Measurements from ENCODE around the gene CARS1. TPM values are rescaled to one million over a fixed set of nuclear protein-coding genes. Genes with fewer than 3 reads are reported as not detected.

CARS1 gene
- total and polyA plus RNA-seq, 9 of the 15 experiments (the other 6 are each of a cell fraction or from before 2014, with no cell fraction given), result 14.4 to 106 (median 73.6) TPM

DNA sequence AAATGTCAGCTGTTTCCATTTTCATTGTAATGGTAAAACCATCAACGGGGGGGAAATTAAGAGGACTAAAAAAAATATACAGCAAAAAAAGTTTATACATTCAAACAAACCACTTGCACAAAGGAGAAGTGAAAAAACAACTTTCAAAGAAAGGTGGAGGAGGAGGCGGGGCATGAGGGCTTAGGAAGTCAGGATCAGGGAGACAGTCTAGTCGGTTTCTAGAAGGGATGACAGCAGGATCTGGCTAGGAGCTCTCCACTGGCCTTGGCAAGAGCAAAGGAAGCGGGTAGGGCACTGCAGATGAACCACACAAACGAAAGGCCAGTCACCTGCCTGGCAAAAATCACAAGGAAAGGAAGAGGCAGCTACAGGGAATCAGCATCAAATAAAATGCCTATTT lies 96.1 kb downstream of the CARS1 start:
- Histone ChIP-seq H3K27ac (ENCODE audit: extremely low read depth, low read depth, low read length) (no peak overlapping the region), H3K4me3 (no peak overlapping the region), H4K20me1 (replicated peaks; ENCODE audit: control insufficient read depth, insufficient read depth, low read length) (peaks cover 20% of the 10 kb centered on the region), H3K79me2 (ENCODE audit: control insufficient read depth, insufficient read depth, low read length) (peaks cover 43% of the 10 kb centered on the region), H3K4me1 (replicated peaks in 1 of 2; ENCODE audit: control insufficient read depth in 2 of 2, insufficient read depth in 2 of 2, low read length in 2 of 2) (no peaks in the 10 kb centered on the region), H3K4me2 (ENCODE audit: insufficient read depth, low read length) (no peak overlapping the region), H3K36me3 (ENCODE audit: control insufficient read depth, insufficient read depth, low read length) (peaks cover 98% of the 10 kb centered on the region), H2AFZ (ENCODE audit: low read depth, low read length) (no peak overlapping the region), H3K9me3 (replicated peaks; ENCODE audit: control insufficient read depth, insufficient read depth, low read depth, low read length) (no peaks in the 10 kb centered on the region), H3K9ac (ENCODE audit: insufficient read depth in 1 of 2, low read depth in 2 of 2, low read length in 2 of 2) (no peak overlapping the region), H3K27me3 (ENCODE audit: control insufficient read depth in 2 of 2, insufficient read depth in 2 of 2, low read length in 2 of 2) (no peaks in the 10 kb centered on the region), H3K9me1 (ENCODE audit: control insufficient read depth, insufficient read depth, low read length) (no peaks in the 10 kb centered on the region)
- CTCF ChIA-PET (ENCODE audit: low intra/inter-chr PET ratio), result no interaction called here
- ATAC-seq (no peak), DNase-seq (ENCODE audit: extremely low read depth in 1 of 4, low spot score in 3 of 4) (no peak), FAIRE-seq (no peak)
- BruUV-seq (replicated peaks), result no TSS peak
- in situ Hi-C loops (cut with MboI) (no loop called here), intact Hi-C loops (cut with micrococcal nuclease) (no loop called here)
- TF ChIP-seq POLR3A (IDR thresholded peaks at IDR 0.05; ENCODE audit: borderline replicate concordance, extremely low read depth, insufficient read depth, insufficient read length), result no peak
- TF ChIP-seq CHD1 (IDR thresholded peaks at IDR 0.05; ENCODE audit: low read length), result no peak
- TF ChIP-seq FOXK1 (CRISPR knock-in tag; IDR thresholded peaks at IDR 0.05; ENCODE audit: borderline replicate concordance), result no peak
- no peak for TF ChIP-seq SRSF7 (optimal IDR thresholded peaks at IDR 0.05; ENCODE audit: low read depth, low read length)
- no peak for TF ChIP-seq ZNF668 (CRISPR knock-in tag; IDR thresholded peaks at IDR 0.05)
- no peak for TF ChIP-seq ZNF586 (CRISPR knock-in tag; conservative IDR thresholded peaks at IDR 0.05)
- no peak for TF ChIP-seq MAFG (tag; conservative IDR thresholded peaks at IDR 0.05)
- TF ChIP-seq, protein P1, sequence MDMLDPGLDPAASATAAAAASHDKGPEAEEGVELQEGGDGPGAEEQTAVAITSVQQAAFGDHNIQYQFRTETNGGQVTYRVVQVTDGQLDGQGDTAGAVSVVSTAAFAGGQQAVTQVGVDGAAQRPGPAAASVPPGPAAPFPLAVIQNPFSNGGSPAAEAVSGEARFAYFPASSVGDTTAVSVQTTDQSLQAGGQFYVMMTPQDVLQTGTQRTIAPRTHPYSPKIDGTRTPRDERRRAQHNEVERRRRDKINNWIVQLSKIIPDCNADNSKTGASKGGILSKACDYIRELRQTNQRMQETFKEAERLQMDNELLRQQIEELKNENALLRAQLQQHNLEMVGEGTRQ (CRISPR knock-in tag; IDR thresholded peaks at IDR 0.05), result no peak
- TF ChIP-seq ZNF165 (CRISPR knock-in tag; IDR thresholded peaks at IDR 0.05; ENCODE audit: borderline replicate concordance), result no peak
- TF ChIP-seq STAG1 (CRISPR knock-in tag; IDR thresholded peaks at IDR 0.05; ENCODE audit: borderline replicate concordance), result no peak
- 89% methylated on average over 5 of the region's 5 CpGs for WGBS (ENCODE audit: insufficient coverage, low coverage, missing lambda C conversion rate)
- POLR2A ChIA-PET, result interaction anchor here (0.7 to 1.7 kb wide), 3 partner anchors 8 to 19 kb away, joined by 3 to 6 read pairs (median 4); no protein-coding TSS in a partner anchor
